PC-9 (cell line): ENCODE results near the gene FBXO33.

Source experiments
- CTCF ChIP-seq: fragments of 200-600 bp; sonication (generic); conservative IDR thresholded peaks from 2 replicates; pipeline ENCODE4 v1.6.1; 2017; ENCODE audit warnings: mixed run types, antibody characterized with exemption, mild to moderate bottlenecking, moderate library complexity
- EZH2 ChIP-seq: fragments of 200-600 bp; sonication (generic); IDR thresholded peaks from 2 replicates; pipeline ENCODE4 v1.8.0; 2017; ENCODE audit warnings: antibody characterized with exemption, low read depth

GRCh38 chr14:39416072-39416471 lies 16.2 kb downstream of the FBXO33 start:
- TF ChIP-seq CTCF, result no peak
- TF ChIP-seq EZH2, result no peak
